Embryonic facial prominence (tissue), 1 donor: ENCODE measurements around the gene AUTS2.

Experiments
- DNase-seq: peaks from one replicate; pipeline ENCODE4 v3.0.0-alpha.2; 2016; ENCODE audit errors: extremely low spot score

AUTS2 gene

DNA sequence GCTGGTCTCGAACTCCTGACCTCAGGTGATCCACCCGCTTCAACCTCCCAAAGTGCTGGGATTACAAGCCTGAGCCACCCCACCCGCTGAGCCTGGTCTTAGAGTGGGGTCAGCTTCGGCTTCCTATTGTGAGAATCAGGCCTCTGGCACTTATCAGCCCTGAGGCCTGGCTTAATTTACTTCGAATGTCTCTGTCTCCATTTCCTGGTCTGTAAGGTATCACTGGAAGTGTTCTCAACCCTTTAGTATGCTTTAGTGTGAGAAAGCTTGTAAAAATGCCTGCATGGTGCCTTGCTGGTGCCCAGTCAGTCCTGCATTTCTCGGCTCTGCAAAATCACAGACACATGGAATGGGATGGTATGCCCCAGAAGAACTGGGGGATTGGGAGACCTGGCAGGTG, 862.3 kb downstream of the AUTS2 start:
- no peak for DNase-seq

DNA sequence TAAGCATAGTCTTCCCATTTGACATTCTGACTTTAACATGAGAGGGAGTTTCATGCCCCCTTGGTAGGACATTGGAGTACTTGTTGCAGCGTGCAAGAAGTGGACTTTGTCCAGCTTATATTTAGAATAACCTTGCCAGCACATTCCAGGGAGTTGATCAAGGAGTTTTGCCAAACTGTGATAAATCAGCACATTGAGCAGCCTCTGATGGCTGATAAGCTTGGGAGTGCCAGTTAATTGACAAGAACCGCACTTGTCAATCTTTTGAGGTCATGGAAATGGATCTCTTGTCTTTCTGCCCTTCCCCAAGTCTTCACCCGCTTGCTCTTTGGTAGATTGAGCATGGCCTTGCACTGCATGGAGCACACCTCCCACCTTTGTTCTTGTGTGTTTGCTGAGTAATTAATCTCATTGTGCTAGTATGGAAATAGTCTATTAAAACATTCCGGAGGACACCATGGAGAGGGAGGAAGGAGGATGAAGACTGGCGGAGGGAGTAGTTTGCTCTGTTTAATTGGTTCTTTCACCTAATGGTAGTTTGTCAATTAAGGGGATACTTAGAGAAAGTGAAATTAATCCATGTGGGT, 865.2 kb downstream of the AUTS2 start:
- DNase-seq: no peak

DNA sequence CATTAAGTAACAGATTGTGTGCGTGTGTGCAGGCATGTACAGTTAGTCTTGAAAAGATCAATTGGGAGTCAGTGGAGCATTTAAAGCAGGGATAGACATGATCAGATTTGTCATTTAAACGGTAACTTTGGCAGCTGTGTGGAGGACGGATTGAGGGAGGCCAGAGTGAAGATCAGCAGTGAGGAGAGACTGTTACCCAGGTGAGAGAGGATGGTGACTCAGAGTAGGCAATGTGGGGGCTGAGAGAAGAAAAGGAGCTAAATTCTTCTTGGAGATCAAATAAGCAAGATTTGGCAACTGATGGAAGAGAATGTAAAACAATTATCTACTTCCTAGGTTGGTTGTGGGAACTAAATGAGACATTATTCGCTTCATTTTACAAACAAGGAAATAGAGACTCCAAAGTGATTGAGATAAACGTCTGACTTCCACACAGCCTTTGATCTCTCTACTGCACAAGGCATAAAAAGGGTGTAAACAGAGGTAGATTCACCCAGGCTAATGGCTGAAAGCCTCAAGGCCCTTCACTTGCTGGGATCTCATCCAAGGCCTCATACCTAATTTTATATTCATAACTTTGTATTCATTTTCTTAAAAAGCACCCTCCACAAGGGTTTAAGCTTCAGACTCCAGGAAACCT, 868.6 kb downstream of the AUTS2 start:
- DNase-seq: no peak

DNA sequence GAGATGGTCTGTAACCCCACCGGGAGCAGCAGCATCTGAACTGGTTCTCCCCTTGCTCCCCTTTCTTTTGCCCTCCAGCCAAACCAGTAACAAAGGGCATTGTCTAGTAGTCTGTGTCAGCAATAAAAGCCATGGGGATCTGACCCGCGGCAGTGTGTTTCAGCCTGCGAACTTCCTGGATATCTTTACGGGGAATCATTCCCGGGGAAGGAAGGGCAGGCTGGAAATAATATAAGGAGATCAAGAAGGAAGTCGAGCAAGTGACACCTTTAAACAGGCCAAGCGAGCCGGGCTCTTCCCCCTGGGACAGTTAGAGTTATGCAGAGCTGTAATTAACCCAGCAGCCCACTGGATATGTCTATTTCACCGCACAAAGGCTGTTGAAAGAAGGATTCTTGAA, 872.5 kb downstream of the AUTS2 start:
- DNase-seq: no peak

DNA sequence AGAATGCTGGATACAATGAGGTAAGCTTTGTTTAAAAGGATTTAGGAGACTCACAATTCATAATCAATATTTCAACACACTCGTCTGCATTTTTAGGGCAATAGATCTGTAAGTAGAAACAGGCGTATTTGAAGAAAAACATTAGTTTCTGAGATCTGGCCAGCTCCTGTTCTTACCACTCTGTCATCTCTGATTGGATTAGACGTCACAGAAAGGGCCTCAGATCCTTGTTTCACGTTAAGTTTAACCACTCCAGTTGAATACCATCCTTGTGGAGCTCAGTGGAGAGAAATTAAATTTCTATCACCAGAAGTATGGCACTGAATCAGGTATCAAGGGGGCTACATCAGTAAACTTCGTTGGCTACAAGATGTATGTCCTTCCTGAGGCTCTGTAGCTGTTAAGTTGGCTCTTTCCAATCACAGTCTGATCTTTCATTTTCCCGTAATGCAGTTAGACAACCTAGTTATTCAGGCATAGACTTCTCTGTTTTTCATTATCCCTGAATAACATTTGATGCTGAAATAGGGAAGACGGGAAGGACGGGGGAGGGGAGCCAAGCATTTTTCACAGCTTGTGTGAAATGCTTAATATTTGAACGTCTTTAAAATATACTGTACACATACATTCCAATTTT, 874.4 kb downstream of the AUTS2 start:
- peak; percentile 81 for DNase-seq

DNA sequence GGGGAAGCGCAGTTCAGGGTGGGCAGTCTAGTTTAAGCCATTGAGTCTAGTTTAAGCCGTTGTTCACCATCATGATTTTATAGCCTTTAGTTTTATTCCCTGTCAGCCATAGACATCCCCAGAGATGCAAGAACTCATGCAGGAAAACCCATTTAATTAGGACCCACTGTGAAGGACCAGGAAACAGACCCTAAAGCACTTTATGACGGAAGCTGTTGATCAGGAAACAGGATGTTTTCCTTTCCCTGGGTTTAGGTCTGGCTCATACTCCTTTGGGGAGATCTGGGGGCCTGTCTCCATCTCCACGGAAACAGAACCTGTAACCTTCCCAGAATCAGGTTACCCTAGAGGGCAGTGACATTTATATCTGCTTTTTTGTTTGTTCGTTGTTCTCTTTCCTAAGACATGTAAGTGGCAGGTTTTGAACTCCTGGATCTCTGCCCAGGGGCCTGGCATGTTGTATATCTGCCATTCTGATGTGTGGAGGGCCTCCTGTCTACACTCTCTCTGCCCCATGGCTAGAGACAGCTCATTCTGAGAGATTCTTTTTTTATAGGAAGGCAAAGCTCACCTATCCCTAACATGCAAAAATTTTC, 876.5 kb downstream of the AUTS2 start:
- no peak for DNase-seq

DNA sequence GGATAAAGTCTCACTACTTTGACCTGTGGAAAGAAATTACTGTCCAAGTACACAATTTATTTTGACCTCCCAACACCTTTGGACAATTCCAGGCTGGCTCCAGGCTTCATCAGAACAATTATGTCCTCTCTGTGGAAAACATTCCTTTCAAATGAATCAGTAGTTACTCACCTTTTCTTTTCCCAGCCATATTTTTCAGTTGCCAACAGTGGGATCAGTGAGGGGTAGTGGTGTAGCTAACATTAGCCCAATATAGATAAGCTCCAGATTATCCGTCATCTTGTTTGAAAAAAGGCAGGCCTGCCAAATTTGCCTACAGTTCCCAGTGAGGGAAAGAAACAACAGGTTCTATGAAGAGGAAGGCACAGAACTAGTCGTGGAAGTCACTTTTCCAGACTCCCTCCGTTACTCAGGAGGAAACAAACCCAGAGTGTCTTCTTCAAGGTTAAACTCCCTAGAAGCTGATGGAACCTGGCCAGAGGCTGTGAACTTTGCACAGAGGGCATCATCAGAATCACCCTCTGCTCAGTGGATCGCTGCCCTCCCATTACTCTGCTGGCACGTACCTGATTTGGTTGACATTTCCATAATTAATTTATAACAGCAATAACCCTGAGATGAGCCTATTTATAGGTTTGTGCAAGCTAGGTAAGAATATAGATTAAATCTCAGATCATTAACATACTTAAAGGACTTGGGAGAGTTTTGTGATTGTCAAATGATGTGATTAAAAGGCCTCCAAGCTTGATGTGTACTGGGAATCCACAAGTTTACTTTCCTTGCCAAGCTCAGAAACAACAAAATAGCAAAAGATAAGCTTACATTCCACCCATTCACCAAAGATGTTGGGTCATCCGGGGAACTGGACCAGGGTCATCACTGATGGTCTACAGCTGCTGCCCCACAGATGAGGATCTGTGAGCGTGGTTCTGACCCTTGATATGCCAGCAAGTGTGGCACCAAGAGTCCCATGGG, 879.0 kb downstream of the AUTS2 start:
- no peak for DNase-seq

DNA sequence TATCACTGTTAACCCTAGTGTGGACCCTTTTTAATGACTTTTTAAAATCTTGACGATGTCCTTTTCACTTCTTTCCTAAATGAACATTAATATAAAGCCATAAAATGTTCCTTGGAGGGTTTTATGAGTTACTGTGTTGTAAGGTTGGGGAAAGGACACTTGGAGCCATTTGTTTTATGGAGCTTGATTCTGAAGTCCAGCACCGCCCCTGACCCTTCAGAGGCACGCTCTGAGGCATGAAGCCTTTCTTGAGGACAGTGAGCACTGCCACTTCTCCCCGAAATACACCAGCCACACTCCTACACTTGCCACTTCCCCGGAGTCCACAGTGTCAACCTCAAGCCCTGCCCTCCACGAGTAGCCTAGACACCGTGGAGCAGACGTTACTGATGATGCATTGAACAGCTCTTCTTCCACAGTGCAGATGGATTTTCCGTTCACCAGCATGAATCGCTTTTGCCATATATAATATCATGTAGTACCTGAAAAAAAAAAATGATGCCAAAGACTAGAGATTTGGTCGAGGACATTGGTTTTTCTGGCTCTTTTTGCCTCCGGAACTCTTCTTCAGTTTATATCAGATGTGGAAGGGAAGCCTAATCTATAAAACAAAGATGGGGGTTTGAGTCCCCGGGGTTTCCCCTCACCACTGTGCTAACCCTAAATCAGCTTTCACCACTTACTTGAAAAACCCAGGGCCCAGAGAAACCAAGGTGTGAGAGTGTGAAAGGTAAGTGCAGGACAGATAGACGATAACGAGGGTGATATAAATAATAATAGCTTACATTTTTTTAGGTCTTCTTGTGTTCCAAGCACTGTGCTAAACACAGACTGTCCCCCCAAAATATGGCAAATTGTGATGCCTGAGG, 881.1 kb downstream of the AUTS2 start:
- no peak for DNase-seq

DNA sequence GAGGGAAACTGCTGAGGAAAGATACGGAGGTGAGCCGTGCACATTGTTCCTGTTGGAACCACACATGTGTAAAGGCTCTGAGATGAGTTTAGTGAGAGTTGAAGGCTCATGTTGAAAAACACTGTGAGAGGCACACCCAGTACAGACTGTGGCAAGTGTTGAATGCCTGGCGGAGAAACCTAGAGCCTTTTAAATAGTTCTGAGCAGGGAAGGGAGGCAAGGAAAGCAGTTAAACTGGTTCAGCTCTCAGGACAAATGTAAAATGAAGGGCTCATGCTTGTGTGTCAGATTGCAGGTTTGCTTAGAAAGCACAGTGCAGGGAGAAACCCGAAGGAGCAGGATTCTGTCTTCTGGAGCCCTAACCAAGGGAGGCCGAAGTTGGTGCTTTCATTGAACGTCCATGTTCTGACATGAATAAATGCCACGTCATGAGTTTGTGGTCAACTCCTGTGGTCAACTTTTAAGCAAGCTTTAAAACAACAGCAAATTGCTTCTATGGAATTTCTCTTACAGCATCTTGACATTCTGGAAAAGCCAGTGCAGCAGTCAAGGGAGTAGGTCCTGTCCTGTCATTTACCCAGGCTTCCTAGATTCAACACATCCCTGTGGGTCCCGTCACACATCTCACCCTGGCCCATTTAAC, 882.8 kb downstream of the AUTS2 start:
- DNase-seq: no peak

DNA sequence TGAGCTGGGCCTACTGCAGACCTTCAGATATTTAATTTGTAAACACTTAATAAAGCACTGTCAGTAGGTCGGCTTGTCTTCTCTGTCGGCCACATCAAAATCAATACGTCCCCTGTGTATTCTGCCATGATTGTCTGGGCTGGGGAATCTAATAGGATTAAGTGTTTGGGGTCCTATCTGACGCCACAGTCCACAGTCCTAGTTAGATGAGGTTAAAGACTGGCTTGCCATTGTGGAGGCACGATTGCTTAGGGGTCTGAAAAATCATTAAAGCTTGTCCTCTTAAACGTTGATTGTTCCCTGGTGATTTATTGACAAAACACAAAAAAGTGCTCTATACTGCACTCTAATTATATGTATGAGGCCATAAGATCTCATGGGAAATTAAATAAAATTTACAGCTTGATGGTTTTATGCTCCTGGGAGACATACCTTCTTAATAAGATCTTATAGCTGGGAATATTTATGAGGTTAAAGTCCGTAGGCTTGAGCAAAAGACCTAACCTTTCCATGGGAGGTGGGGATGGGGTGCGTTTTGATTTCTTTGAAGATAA, 883.4 kb downstream of the AUTS2 start:
- no peak for DNase-seq

DNA sequence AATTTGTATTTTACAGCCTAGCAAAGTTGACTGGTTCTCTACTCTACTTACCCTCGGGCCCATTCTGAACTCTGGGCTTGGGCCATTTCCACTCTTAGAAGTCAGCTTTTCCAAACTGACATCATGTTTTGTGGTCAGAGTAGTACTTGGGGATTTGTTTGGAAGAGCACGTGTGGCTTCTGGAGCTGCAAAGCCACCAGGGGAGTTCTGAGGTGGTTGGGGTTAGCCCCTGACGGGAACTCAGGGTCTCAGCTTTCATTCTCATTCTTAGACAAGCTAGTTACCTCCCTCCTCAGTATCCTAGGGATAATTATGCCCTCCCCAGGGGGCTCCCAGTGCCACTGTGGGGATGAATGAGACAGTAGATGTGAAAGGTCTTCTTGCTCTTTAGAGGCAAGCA, 886.0 kb downstream of the AUTS2 start:
- no peak for DNase-seq

DNA sequence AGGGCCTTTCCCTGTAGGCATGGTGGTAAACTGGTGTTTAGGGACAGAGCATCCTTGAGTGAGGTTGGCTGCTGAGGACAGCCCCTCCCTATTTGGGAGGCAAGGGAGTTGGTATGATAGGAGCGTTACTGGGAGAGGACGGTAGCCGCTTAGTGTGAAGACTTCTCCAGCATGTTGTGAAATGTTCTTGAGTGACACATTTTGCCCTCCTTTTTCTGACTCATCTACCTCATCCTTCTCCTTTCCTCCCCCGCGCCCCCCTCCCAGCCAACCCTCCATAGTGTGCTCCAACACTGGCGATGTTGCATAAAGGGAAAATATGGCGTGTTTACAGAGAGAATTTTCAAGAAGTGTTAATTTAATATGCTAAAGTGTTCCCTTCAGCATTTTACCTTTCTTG, 888.7 kb downstream of the AUTS2 start:
- DNase-seq: no peak

DNA sequence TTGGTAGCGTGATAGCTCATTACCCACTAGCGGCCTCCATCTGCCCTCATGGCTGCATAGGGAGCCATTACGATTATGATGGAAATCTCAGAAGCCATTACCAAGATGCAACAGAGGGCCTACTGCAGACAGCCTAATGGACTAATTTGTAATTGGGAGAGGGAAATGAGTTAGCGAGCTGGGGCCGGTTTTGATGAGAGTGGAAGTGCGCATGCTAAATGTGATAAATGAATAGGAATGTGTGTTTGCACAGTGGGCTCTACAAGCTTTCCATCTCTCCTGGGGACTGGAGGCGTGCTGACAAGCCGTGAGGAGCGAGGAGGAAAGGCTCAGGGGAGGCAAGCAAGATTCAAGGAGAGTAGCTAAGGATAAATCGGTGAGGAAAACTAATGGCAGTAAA, 889.2 kb downstream of the AUTS2 start:
- DNase-seq: no peak

DNA sequence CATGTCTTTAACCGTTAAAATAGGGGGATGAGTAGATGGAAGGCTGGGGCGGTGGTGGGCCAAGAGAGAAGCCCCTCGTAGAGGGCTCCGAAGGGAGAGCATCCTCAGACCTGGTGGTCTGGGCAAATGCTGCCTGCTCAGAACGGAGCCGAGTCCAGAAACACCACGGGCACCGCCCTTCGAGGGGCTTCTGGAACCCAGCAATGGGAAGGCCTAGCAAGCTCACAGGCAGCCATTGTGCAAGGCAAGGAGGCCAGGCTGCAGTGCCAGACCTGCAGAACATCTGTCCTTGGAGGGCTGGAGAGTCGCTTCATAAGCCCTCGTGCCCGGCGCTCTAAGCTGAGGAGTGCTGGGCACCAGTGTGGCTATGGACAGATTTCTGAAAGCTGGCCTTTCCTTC, 889.6 kb downstream of the AUTS2 start:
- DNase-seq: no peak

DNA sequence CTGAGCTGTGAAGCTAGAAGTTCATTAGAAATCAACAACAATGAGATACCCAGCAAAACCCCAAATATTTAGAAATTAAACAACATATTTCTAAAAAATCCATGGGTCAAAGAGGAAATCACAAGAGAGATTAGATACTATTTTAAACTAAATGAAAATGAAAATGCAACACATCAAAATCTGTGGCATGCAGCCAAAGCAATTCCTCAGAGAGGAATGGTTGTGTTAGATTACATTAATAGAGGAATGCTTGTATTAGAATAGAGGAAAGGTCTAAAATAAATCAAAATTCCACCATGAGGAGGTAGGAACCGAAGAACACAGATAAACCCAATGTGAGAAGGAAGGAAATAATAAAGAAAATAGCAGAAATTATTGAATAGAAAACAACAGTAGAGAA, 891.5 kb downstream of the AUTS2 start:
- DNase-seq: no peak

DNA sequence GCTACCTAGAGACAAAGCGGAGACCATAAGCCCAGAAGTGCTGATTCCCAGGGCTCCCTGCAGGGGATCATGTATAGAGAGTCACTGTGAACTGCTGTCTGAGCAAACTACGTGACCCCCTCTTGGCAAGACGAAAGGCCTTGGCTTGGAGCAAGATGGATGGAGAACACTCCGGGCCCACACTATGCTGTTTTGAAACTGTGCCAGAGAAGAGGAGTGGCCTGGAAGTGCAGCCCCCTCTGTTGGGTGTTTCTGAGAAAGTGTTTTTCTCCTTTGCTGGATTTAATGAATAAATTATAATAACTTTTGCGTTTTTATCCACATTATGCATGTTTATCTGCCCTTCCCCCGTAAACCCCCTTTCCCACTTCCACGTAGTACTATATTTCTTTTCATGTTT, 894.4 kb downstream of the AUTS2 start:
- DNase-seq: no peak

DNA sequence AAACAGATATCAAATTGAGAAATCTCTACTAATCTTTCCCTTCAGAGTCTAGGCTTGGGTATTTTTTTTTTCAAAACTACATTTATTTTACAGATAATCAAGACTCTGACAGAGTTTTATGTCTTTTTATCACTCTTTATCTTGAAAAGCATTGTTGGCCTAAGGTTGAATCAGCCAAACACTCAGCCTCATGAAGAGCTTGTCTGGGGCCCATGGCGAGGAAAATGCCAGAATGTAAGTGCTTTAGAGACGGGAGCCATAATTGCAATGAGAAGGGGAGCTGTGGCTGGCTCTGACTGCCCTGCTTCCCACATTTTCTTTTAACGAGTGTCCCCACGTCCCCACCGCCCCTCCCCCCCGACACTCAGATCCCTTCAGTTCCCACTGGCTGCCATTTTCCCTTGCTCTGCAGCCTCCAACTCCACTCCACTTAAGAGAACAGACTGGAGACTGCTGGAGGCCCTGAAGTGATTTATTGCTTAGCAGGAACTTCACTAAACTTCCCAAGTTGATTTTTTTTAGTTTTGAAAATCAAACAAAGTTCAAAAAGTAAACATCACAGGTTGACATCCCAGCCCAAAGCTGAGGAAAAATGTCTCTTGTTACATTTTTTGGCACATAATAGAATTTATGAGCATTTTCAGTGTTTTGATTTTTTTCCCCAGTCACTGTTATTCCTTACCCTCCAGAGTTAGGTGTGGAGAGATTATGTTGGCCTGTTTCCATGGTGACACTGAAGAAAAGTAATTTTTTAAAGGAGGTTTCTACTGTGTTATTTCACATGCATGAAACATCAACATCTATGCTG, 896.2 kb downstream of the AUTS2 start:
- peak; percentile 37 for DNase-seq

DNA sequence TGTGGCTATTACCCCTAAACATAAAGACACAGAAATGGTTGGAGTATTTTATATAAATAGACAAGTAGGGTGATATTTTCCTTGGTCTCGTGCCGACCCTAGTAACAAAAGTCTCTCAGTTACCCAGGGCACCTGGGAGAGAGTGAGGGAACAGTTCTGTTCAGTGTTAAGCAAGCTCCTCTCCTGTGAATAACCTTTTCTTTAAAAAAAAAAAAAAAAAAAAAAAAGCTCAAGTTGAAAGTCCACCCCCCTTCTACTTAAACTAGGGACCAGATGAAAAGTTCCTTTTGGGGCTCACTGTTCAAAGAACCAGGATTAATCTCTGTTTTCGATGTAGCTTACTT, 896.7 kb downstream of the AUTS2 start:
- no peak for DNase-seq

DNA sequence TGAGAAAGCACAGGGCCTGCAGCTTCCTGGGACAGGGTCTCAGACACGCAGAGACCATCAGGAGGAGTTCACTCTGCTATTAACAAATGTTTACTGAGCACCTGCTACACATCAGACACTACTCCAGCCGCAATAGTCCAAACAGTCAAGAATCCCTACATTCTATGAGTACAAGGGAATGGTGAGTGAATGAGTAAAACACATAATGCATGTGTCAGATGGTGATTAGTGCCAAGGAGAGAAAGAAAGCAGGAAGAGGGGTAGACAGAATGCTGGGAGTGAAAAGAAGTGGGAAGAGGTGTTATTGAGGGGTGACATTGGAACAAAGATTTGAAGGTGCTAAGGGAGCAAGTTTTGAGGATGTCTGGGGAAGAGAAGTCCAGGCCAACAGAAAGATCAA, 899.5 kb downstream of the AUTS2 start:
- DNase-seq: no peak
